SU-DHL-6 (cell line): ENCODE results near the gene IFT27.

Source experiments
- H2AFZ ChIP-seq: fragments of 200-600 bp; sonication (generic); 2 replicates; pipeline ENCODE4 v1.6.1; 2014; ENCODE audit warnings: low read depth, mild to moderate bottlenecking, moderate library complexity, mixed read lengths, antibody characterized with exemption, low read length; ENCODE audit not compliant: severe bottlenecking
- H3F3A ChIP-seq: fragments of 200-600 bp; shearing (Covaris generic); 2 replicates; pipeline ENCODE4 v1.6.0; 2016; ENCODE audit warnings: antibody characterized with exemption, mild to moderate bottlenecking; ENCODE audit not compliant: insufficient read depth
- H3K27ac ChIP-seq: fragments of 200-600 bp; sonication (generic); 2 replicates; pipeline ENCODE4 v1.5.1; 2016; ENCODE audit warnings: low read depth, mild to moderate bottlenecking, low read length, moderate library complexity, mixed read lengths
- H3K27me3 ChIP-seq: fragments of 200-600 bp; sonication (generic), shearing (Covaris generic); 2 replicates; pipeline ENCODE4 v1.6.0; 2014; ENCODE audit warnings: mild to moderate bottlenecking, low read length
- H3K36me3 ChIP-seq: fragments of 200-600 bp; sonication (generic); 2 replicates; pipeline ENCODE4 v1.6.1; 2014; ENCODE audit warnings: mild to moderate bottlenecking, low read length, mixed read lengths
- H3K4me2 ChIP-seq: fragments of 300-600, 200-600 bp; shearing (Covaris generic), sonication (generic); 2 replicates; pipeline ENCODE4 v1.6.0; 2014; ENCODE audit warnings: low read length, low read depth, mild to moderate bottlenecking; ENCODE audit not compliant: poor library complexity, severe bottlenecking
- H3K4me3 ChIP-seq: fragments of 200-600 bp; sonication (generic); 2 replicates; pipeline ENCODE4 v1.5.1; 2014; ENCODE audit warnings: antibody characterized with exemption, low read length, mild to moderate bottlenecking, mixed read lengths; ENCODE audit not compliant: insufficient read depth, poor library complexity, severe bottlenecking
- H3K79me2 ChIP-seq: fragments of 200-600 bp; sonication (generic); 2 replicates; pipeline ENCODE4 v1.6.1; 2014; ENCODE audit warnings: mild to moderate bottlenecking, low read length, moderate library complexity; ENCODE audit not compliant: insufficient read depth
- H3K9ac ChIP-seq: fragments of 200-600 bp; sonication (generic); 2 replicates; pipeline ENCODE4 v1.7.0; 2014; ENCODE audit warnings: mild to moderate bottlenecking, low read length
- H3K9me2 ChIP-seq: fragments of 200-600 bp; sonication (generic); replicated peaks from 2 replicates; pipeline ENCODE4 v1.6.1; 2014; ENCODE audit warnings: low read length; ENCODE audit not compliant: insufficient read depth
- H3K9me3 ChIP-seq: fragments of 200-600 bp; sonication (generic); 2 replicates; pipeline ENCODE4 v1.6.1; 2014; ENCODE audit warnings: low read length, mixed read lengths; ENCODE audit not compliant: insufficient read depth
- H4K20me1 ChIP-seq: fragments of 200-600 bp; sonication (generic); 2 replicates; pipeline ENCODE4 v1.6.1; 2014; ENCODE audit warnings: low read depth, mild to moderate bottlenecking, antibody characterized with exemption, low read length, moderate library complexity, mixed read lengths
- CTCF ChIP-seq: fragments of 200-600 bp; sonication (generic); IDR thresholded peaks from one replicate; pipeline ENCODE4 v1.5.1; 2017; ENCODE audit warnings: antibody characterized with exemption, mild to moderate bottlenecking, low read length, moderate library complexity; ENCODE audit not compliant: insufficient read depth, poor library complexity, severe bottlenecking
- EZH2phosphoT487 ChIP-seq: fragments of 200-600 bp; sonication (generic), shearing (Covaris generic); conservative IDR thresholded peaks from 2 replicates; pipeline ENCODE4 v1.6.1; 2018; ENCODE audit warnings: mild to moderate bottlenecking, antibody characterized with exemption, low read length, moderate library complexity, mixed read lengths

IFT27 gene

GRCh38 chr22:36761553-36762240, 14.2 kb downstream of the IFT27 start:
- no peak overlapping the region for H2AFZ ChIP-seq
- no peak overlapping the region for H3K27ac ChIP-seq
- no peaks in the 10 kb centered on the region for H3K79me2 ChIP-seq
- H3K27me3 ChIP-seq, result no peaks in the 10 kb centered on the region
- H3K9ac ChIP-seq, result no peak overlapping the region
- H3K36me3 ChIP-seq, result no peaks in the 10 kb centered on the region
- no peak overlapping the region for H3K4me3 ChIP-seq
- no peaks in the 10 kb centered on the region for H3K9me2 ChIP-seq
- H3F3A ChIP-seq, result no peaks in the 10 kb centered on the region
- no peaks in the 10 kb centered on the region for H3K9me3 ChIP-seq
- no peaks in the 10 kb centered on the region for H4K20me1 ChIP-seq
- no peak overlapping the region for H3K4me2 ChIP-seq
- TF ChIP-seq CTCF, result no peak
- TF ChIP-seq EZH2phosphoT487, result no peak

- Histone ChIP-seq H3K36me3 (no peaks in the 10 kb centered on the region), H3K79me2 (no peaks in the 10 kb centered on the region), H3K9me3 (no peaks in the 10 kb centered on the region), H3K4me3 (no peak overlapping the region), H3K27me3 (no peaks in the 10 kb centered on the region), H3K27ac (no peak overlapping the region), H3K9ac (no peak overlapping the region), H3K9me2 (no peaks in the 10 kb centered on the region), H2AFZ (no peak overlapping the region), H4K20me1 (no peaks in the 10 kb centered on the region), H3F3A (no peaks in the 10 kb centered on the region), H3K4me2 (no peak overlapping the region)
- TF ChIP-seq EZH2phosphoT487, result no peak
- TF ChIP-seq CTCF, result no peak
Observed at GRCh38 chr22:36760786-36761185, 15.1 kb downstream of the IFT27 start.

GRCh38 chr22:36759481-36760159, 16.3 kb downstream of the IFT27 start:
- Histone ChIP-seq H3K79me2 (no peaks in the 10 kb centered on the region), H4K20me1 (no peaks in the 10 kb centered on the region), H3F3A (no peaks in the 10 kb centered on the region), H3K9ac (no peak overlapping the region), H3K4me2 (no peak overlapping the region), H2AFZ (no peak overlapping the region), H3K9me3 (no peaks in the 10 kb centered on the region), H3K27me3 (no peaks in the 10 kb centered on the region), H3K9me2 (no peaks in the 10 kb centered on the region), H3K27ac (no peak overlapping the region), H3K36me3 (no peaks in the 10 kb centered on the region), H3K4me3 (no peak overlapping the region)
- TF ChIP-seq CTCF (no peak), EZH2phosphoT487 (no peak)
